BE2C (cell line): ENCODE data around the gene OR6K2.
"Not testable (repeated sequence)": the region's sequence is repeated elsewhere in the genome, so short reads cannot be mapped to it uniquely, and the experiment has no call there.

Source experiments
- DNase-seq: peaks from one replicate; pipeline ENCODE4 v3.0.0-alpha.2; 2020
- H3K27me3 ChIP-seq: fragments of 250-450 bp; sonication (Bioruptor Pico); 2 replicates; pipeline ENCODE4 v1.5.1; 2020; ENCODE audit warnings: mild to moderate bottlenecking
- H3K36me3 ChIP-seq: fragments of 250-450 bp; sonication (Bioruptor Pico); 2 replicates; pipeline ENCODE4 v1.5.1; 2020; ENCODE audit warnings: mild to moderate bottlenecking
- H3K4me1 ChIP-seq: fragments of 250-450 bp; sonication (Bioruptor Pico); 2 replicates; pipeline ENCODE4 v1.5.1; 2020
- H3K4me3 ChIP-seq: 2 replicates; pipeline ENCODE4 v1.5.1; 2011; ENCODE audit warnings: low read depth, low read length
- H3K9me3 ChIP-seq: fragments of 250-450 bp; sonication (Bioruptor Pico); 2 replicates; pipeline ENCODE4 v1.5.1; 2020
- TF ChIP-seq, protein P1 (sequence below): IDR thresholded peaks from 2 replicates; pipeline ENCODE4 v1.5.1; 2012; ENCODE audit warnings: mild to moderate bottlenecking, low read depth, low read length

The OR6K2 gene

DNA sequence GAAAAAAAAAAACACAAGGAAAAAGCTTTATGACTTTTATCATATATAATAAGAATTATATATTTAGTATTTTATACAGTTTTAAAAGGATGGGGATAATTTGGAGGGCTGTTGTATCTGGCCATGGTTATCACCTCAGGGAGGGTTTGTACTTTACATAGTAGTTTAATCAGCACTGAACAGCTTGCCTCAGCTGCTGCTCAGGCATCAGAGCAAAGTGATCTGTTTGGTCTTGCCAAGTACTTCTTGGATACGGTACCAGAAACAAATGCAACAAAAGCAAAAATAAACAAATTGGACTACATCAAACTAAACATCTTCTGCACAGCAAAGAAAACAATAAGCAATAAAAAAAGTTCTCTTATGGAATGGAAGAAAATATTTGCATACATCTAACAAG, 11.3 kb downstream of the OR6K2 start:
- TF ChIP-seq, protein P1, sequence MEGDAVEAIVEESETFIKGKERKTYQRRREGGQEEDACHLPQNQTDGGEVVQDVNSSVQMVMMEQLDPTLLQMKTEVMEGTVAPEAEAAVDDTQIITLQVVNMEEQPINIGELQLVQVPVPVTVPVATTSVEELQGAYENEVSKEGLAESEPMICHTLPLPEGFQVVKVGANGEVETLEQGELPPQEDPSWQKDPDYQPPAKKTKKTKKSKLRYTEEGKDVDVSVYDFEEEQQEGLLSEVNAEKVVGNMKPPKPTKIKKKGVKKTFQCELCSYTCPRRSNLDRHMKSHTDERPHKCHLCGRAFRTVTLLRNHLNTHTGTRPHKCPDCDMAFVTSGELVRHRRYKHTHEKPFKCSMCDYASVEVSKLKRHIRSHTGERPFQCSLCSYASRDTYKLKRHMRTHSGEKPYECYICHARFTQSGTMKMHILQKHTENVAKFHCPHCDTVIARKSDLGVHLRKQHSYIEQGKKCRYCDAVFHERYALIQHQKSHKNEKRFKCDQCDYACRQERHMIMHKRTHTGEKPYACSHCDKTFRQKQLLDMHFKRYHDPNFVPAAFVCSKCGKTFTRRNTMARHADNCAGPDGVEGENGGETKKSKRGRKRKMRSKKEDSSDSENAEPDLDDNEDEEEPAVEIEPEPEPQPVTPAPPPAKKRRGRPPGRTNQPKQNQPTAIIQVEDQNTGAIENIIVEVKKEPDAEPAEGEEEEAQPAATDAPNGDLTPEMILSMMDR = no peak
- no peak for DNase-seq

DNA sequence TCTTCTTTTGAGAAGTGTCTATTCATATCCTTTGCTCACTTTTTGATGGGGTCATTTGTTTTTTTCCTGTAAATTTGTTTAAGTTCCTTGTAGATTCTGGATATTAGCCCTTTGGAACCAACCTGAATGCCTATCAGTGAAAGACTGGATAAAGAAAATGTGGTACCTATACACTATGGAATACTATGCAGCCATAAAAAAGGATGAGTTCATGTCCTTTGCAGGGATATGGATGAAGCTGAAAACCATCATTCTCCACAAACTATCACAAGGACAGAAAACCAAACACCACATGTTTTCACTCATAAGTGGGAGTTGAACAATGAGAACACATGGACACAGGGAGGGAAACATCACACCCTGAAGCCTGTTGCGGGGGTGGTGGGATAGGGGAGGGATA, 12.1 kb downstream of the OR6K2 start:
- not testable (repeated sequence) for H3K4me3 ChIP-seq, H3K4me1 ChIP-seq, DNase-seq, H3K36me3 ChIP-seq, H3K27me3 ChIP-seq, H3K9me3 ChIP-seq

More for the DNA sequence above, 11.3 kb downstream of the OR6K2 start:
- Histone ChIP-seq H3K4me3 (no peak overlapping the region), H3K36me3 (no peaks in the 10 kb centered on the region), H3K27me3 (no peaks in the 10 kb centered on the region), H3K4me1 (no peaks in the 10 kb centered on the region), H3K9me3 (no peaks in the 10 kb centered on the region; the same call in 1 of the 2 replicates)

DNA sequence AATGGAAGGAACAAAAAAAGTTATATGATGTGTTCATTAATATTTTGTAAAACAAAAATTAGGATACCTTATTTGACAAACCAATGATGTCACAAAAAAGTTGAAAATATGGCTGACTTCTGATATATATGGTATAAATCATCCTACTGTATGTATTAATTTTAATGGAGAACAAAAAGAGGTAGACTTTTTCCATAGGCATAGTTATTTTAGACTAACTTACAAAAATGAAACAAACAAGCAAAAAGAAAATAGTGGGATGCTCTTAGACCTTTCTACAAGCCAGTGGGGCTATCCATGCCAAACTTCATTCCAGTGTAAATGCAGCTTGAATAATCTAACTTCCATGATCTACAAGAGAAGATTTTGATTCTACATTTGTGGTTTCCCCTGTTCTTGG, 13.4 kb downstream of the OR6K2 start:
- H3K4me3 ChIP-seq = no peak overlapping the region
- H3K9me3 ChIP-seq = no peaks in the 10 kb centered on the region
- DNase-seq = no peak
- no peaks in the 10 kb centered on the region for H3K36me3 ChIP-seq
- H3K27me3 ChIP-seq = no peaks in the 10 kb centered on the region
- TF ChIP-seq, protein P1 = no peak
- no peaks in the 10 kb centered on the region for H3K4me1 ChIP-seq

DNA sequence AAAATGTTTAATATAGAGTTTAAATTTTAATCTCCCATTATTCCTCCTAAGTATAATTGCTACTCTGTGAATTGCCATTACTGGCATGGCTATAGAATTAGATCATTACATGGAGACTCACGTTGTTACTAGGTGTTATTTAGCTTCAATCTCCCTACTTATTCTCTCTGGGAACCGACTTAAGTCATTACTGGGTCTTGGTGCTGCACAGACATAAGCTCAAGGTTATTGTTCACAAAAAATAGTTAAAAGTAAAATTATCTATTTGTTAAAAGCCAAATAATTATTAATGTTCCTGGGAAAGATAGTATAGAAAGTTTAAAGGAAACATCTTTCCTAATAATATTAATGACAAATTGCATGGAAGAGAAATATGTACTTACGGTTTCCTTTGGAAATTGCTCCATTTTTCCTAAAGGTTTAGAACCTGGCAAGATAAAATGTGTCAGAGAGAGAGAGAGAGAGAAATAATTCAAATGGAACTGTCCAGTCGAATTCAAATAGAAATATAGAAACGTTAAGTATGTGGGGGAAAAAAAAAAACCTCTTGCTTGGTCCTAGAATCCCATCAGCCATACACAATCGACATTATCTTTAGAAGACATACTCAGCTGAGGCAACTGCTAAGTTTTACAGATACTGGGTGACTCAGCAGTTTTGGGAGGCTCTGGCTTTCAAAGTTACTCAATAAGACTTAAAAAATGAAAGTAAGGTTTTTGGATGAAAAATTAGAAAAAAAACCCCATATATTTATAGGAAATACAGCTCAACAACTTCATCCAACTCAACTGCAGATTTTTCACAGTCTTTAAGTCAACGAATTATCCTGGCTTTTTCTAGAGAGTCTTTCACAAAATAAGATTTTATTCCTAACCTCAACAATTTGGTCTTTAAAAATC, 14.1 kb downstream of the OR6K2 start, which contains the start of gene SPTA1:
TSS of gene SPTA1 (minus strand) at position 605 of the 899 bp plus-strand sequence. CDS start at position 407, 198 bp downstream.
- Histone ChIP-seq H3K9me3 (no peaks in the 10 kb centered on the region), H3K27me3 (no peaks in the 10 kb centered on the region), H3K4me3 (no peak within 1 kb of the TSS), H3K36me3 (no peaks in the 10 kb centered on the region), H3K4me1 (no peaks in the 10 kb centered on the region)
- no peak for DNase-seq
- TF ChIP-seq, protein P1 = no peak

DNA sequence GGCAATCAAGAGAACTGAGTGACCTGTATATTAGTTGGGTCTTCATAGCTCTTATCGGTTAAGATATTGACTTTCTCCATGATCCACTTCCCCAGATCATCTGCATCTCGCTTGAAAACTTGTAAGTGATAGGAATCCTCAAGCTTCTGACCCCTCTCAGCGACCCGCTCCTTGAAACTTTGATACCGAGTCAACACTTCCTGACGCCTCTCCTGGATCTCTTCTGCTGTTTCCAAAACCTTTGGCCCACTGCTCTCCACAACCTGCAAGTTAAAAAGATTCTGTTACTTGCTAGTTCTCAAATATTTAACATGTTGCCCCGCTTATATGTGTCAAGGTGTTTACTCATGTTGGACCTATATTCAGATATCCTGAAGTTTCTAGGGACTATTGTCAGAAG, 15.4 kb downstream of the OR6K2 start:
- no peak overlapping the region for H3K4me3 ChIP-seq
- no peaks in the 10 kb centered on the region for H3K36me3 ChIP-seq
- DNase-seq = no peak
- H3K9me3 ChIP-seq = no peaks in the 10 kb centered on the region
- TF ChIP-seq, protein P1 = no peak
- H3K4me1 ChIP-seq = no peaks in the 10 kb centered on the region
- no peaks in the 10 kb centered on the region for H3K27me3 ChIP-seq

DNA sequence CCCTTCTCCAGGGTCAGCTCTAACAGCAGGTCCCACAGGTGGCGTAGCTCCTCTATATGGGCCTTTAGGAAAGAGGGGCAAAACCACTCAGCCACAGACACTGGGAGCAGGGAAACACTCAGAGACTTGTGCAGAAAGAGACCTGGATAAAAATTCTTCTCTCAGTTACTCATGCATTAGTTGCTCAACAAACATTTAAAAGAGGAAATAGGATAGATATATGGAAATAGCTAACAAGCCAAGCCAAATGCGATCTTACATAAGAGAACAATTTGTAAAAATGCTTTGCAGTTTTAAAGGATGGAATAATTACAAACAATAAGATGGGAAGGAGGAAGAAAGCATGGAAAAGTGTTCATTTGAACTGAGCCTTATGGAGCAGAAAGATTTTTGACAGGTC, 18.8 kb downstream of the OR6K2 start:
- TF ChIP-seq, protein P1 = no peak
- no peaks in the 10 kb centered on the region for H3K4me1 ChIP-seq
- DNase-seq = no peak
- H3K9me3 ChIP-seq = no peaks in the 10 kb centered on the region
- H3K36me3 ChIP-seq = no peaks in the 10 kb centered on the region
- H3K27me3 ChIP-seq = no peaks in the 10 kb centered on the region
- no peak overlapping the region for H3K4me3 ChIP-seq
